Smooth muscle cell (in vitro differentiated cells): ENCODE results near the gene PRKD1. TPM values are rescaled to one million over a fixed set of nuclear protein-coding genes. Genes with fewer than 3 reads are reported as not detected.

Experiments
- DNase-seq: peaks from one replicate; lab custom pipeline; 2025; ENCODE audit not compliant: unreplicated experiment; lab: John Stamatoyannopoulos, UW
- H2AFZ ChIP-seq: fragments of 200-600 bp; sonication (generic); 2 replicates; pipeline ENCODE4 v1.6.0; 2016; ENCODE audit warnings: antibody characterized with exemption, low read depth, mild to moderate bottlenecking
- H3F3A ChIP-seq: fragments of 200-600 bp; sonication (generic); 2 replicates; pipeline ENCODE4 v1.6.0; 2017; ENCODE audit warnings: antibody characterized with exemption, low read depth
- H3K27ac ChIP-seq: fragments of 200-600 bp; sonication (generic); 2 replicates; pipeline ENCODE4 v1.5.1; 2016; ENCODE audit warnings: low read depth, mild to moderate bottlenecking
- H3K27me3 ChIP-seq: fragments of 200-600 bp; sonication (generic); 2 replicates; pipeline ENCODE4 v1.6.1; 2016; ENCODE audit warnings: low read depth, mild to moderate bottlenecking
- H3K36me3 ChIP-seq: fragments of 200-600 bp; sonication (generic); 2 replicates; pipeline ENCODE4 v1.5.1; 2016; ENCODE audit warnings: low read depth
- H3K4me1 ChIP-seq: fragments of 200-600 bp; sonication (generic); 2 replicates; pipeline ENCODE4 v1.5.1; 2016; ENCODE audit warnings: low read depth
- H3K4me2 ChIP-seq: fragments of 200-600 bp; sonication (generic); 2 replicates; pipeline ENCODE4 v1.6.0; 2016; ENCODE audit warnings: mild to moderate bottlenecking
- H3K4me3 ChIP-seq: fragments of 200-600 bp; sonication (generic); 2 replicates; pipeline ENCODE4 v1.5.1; 2016; ENCODE audit warnings: mild to moderate bottlenecking
- H3K79me2 ChIP-seq: fragments of 200-600 bp; sonication (generic); 2 replicates; pipeline ENCODE4 v1.6.0; 2016; ENCODE audit warnings: low read depth, mild to moderate bottlenecking
- H3K9ac ChIP-seq: fragments of 200-600 bp; sonication (generic); 2 replicates; pipeline ENCODE4 v1.6.0; 2016; ENCODE audit warnings: low read depth
- H3K9me3 ChIP-seq: fragments of 200-600 bp; sonication (generic); replicated peaks from 2 replicates; pipeline ENCODE4 v1.5.1; 2016; ENCODE audit warnings: low read depth
- H4K20me1 ChIP-seq: fragments of 200-600 bp; sonication (generic); 2 replicates; pipeline ENCODE4 v1.6.0; 2016; ENCODE audit warnings: low read depth
- CTCF ChIP-seq: fragments of 200-600 bp; sonication (generic); IDR thresholded peaks from 2 replicates; pipeline ENCODE4 v1.5.1; 2017; ENCODE audit warnings: borderline replicate concordance, mild to moderate bottlenecking, antibody characterized with exemption; ENCODE audit not compliant: insufficient read depth, poor library complexity, severe bottlenecking
- WGBS: methylation state at CpG from one replicate; pipeline ENCODE4 v1.1.7; 2016; ENCODE audit warnings: low lambda C conversion rate; 5-methylcytosine and 5-hydroxymethylcytosine counted together
- polyA plus RNA-seq: library from polyadenylated mRNA; unstranded; fragments of >200 nt; fragmentation: Nextera tagmentation; extraction: Ambion mirVana; gene quantifications from 2 replicates; pipeline ENCODE4 v1.2.1, GENCODE V29; 2016
- total RNA-seq: library from RNA; depleted of rRNA; stranded (reverse); fragments of >200 nt; gene quantifications from 2 replicates; pipeline ENCODE4 v1.2.3, GENCODE V29; 2014

PRKD1 gene
- total and polyA plus RNA-seq, 2 experiments from 2014 or later: 3.7 to 7.2 TPM

GRCh38 chr14:29763342-29763858 lies 164.2 kb downstream of the PRKD1 start:
- H3K27ac ChIP-seq: no peak overlapping the region
- H3K36me3 ChIP-seq: no peaks in the 10 kb centered on the region
- TF ChIP-seq CTCF: no peak
- H4K20me1 ChIP-seq: no peaks in the 10 kb centered on the region
- H3K9ac ChIP-seq: no peak overlapping the region
- H3F3A ChIP-seq: no peaks in the 10 kb centered on the region
- no peak overlapping the region for H3K4me2 ChIP-seq
- no peaks in the 10 kb centered on the region for H3K4me1 ChIP-seq
- no peaks in the 10 kb centered on the region for H3K79me2 ChIP-seq
- DNase-seq: no peak
- no peaks in the 10 kb centered on the region for H3K27me3 ChIP-seq
- no peaks in the 10 kb centered on the region for H3K9me3 ChIP-seq
- no peak overlapping the region for H3K4me3 ChIP-seq
- H2AFZ ChIP-seq: no peak overlapping the region
- 78% methylated on average over 2 of the region's 2 CpGs for WGBS

GRCh38 chr14:29759521-29760340 lies 167.9 kb downstream of the PRKD1 start:
- no peaks in the 10 kb centered on the region for H3K9me3 ChIP-seq
- no peak overlapping the region for H3K27ac ChIP-seq
- H3K4me1 ChIP-seq: no peaks in the 10 kb centered on the region
- WGBS: 95% methylated on average over 6 of the region's 6 CpGs
- TF ChIP-seq CTCF: no peak
- no peak overlapping the region for H2AFZ ChIP-seq
- H3K36me3 ChIP-seq: no peaks in the 10 kb centered on the region
- no peak overlapping the region for H3K9ac ChIP-seq
- H3K4me3 ChIP-seq: no peak overlapping the region
- no peak for DNase-seq
- H4K20me1 ChIP-seq: no peaks in the 10 kb centered on the region
- no peaks in the 10 kb centered on the region for H3K27me3 ChIP-seq
- no peaks in the 10 kb centered on the region for H3F3A ChIP-seq
- no peak overlapping the region for H3K4me2 ChIP-seq
- H3K79me2 ChIP-seq: no peaks in the 10 kb centered on the region

GRCh38 chr14:29757711-29758233 lies 169.9 kb downstream of the PRKD1 start:
- Histone ChIP-seq H3K27me3 (no peaks in the 10 kb centered on the region), H3K4me3 (no peak overlapping the region), H3K9me3 (no peaks in the 10 kb centered on the region), H3K79me2 (no peaks in the 10 kb centered on the region), H3K27ac (no peak overlapping the region), H3K9ac (no peak overlapping the region), H3F3A (no peaks in the 10 kb centered on the region), H3K4me2 (no peak overlapping the region), H2AFZ (no peak overlapping the region), H3K4me1 (no peaks in the 10 kb centered on the region), H4K20me1 (no peaks in the 10 kb centered on the region), H3K36me3 (no peaks in the 10 kb centered on the region)
- DNase-seq: no peak
- WGBS: 92% methylated on average over 3 of the region's 3 CpGs
- no peak for TF ChIP-seq CTCF
